Osteocyte (in vitro differentiated cells): ENCODE measurements around the gene UBN1. TPM values are rescaled to one million over a fixed set of nuclear protein-coding genes. Genes with fewer than 3 reads are reported as not detected.

Experiments
- DNase-seq: peaks from one replicate; pipeline ENCODE4 v3.0.0; 2021; ENCODE audit warnings: mixed read lengths; ENCODE audit not compliant: unreplicated experiment; ENCODE audit errors: extremely low spot score
- H3K27ac Mint-ChIP-seq: one replicate; pipeline ENCODE4 v1.8.0; 2021; ENCODE audit warnings: mild to moderate bottlenecking, mixed read lengths; ENCODE audit not compliant: unreplicated experiment
- H3K27me3 Mint-ChIP-seq: one replicate; pipeline ENCODE4 v1.8.0; 2021; ENCODE audit warnings: mixed read lengths; ENCODE audit not compliant: unreplicated experiment
- H3K36me3 Mint-ChIP-seq: one replicate; pipeline ENCODE4 v1.8.0; 2021; ENCODE audit warnings: mixed read lengths; ENCODE audit not compliant: unreplicated experiment
- H3K4me1 Mint-ChIP-seq: one replicate; pipeline ENCODE4 v1.8.0; 2021; ENCODE audit warnings: mixed read lengths; ENCODE audit not compliant: unreplicated experiment
- H3K4me3 Mint-ChIP-seq: one replicate; pipeline ENCODE4 v1.8.0; 2021; ENCODE audit warnings: mild to moderate bottlenecking, moderate library complexity, mixed read lengths; ENCODE audit not compliant: unreplicated experiment
- H3K9me3 Mint-ChIP-seq: one replicate; pipeline ENCODE4 v1.8.0; 2021; ENCODE audit warnings: mixed read lengths; ENCODE audit not compliant: unreplicated experiment
- total RNA-seq: library from RNA; stranded (reverse); gene quantifications from 2 replicates; pipeline ENCODE4 v1.2.1, GENCODE V29; 2021
- TF ChIP-seq, protein P1 (sequence below): fragments of 200-600 bp; sonication (generic); IDR thresholded peaks from 2 replicates; pipeline ENCODE4 v1.5.0; 2021; ENCODE audit warnings: antibody characterized with exemption, mild to moderate bottlenecking, moderate library complexity

The UBN1 gene
- total RNA-seq, 1 donor from 2014 or later = 50.8 TPM

- Mint-ChIP-seq H3K4me1 (peaks cover 13% of the 10 kb centered on the region), H3K9me3 (no peaks in the 10 kb centered on the region), H3K4me3 (no peak overlapping the region), H3K27me3 (no peaks in the 10 kb centered on the region), H3K27ac (no peak overlapping the region), H3K36me3 (peaks cover 49% of the 10 kb centered on the region)
- no peak for DNase-seq
- TF ChIP-seq, protein P1, sequence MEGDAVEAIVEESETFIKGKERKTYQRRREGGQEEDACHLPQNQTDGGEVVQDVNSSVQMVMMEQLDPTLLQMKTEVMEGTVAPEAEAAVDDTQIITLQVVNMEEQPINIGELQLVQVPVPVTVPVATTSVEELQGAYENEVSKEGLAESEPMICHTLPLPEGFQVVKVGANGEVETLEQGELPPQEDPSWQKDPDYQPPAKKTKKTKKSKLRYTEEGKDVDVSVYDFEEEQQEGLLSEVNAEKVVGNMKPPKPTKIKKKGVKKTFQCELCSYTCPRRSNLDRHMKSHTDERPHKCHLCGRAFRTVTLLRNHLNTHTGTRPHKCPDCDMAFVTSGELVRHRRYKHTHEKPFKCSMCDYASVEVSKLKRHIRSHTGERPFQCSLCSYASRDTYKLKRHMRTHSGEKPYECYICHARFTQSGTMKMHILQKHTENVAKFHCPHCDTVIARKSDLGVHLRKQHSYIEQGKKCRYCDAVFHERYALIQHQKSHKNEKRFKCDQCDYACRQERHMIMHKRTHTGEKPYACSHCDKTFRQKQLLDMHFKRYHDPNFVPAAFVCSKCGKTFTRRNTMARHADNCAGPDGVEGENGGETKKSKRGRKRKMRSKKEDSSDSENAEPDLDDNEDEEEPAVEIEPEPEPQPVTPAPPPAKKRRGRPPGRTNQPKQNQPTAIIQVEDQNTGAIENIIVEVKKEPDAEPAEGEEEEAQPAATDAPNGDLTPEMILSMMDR = no peak
Measured at GRCh38 chr16:4860727-4861342, 13.6 kb downstream of the UBN1 start.

- Mint-ChIP-seq H3K4me3 (no peak overlapping the region), H3K27ac (no peak overlapping the region), H3K36me3 (peaks cover 44% of the 10 kb centered on the region), H3K27me3 (no peaks in the 10 kb centered on the region), H3K4me1 (peaks cover 15% of the 10 kb centered on the region), H3K9me3 (no peaks in the 10 kb centered on the region)
- DNase-seq = no peak
- TF ChIP-seq, protein P1 = no peak
Measured at GRCh38 chr16:4862639-4863038, 15.4 kb downstream of the UBN1 start.

DNA sequence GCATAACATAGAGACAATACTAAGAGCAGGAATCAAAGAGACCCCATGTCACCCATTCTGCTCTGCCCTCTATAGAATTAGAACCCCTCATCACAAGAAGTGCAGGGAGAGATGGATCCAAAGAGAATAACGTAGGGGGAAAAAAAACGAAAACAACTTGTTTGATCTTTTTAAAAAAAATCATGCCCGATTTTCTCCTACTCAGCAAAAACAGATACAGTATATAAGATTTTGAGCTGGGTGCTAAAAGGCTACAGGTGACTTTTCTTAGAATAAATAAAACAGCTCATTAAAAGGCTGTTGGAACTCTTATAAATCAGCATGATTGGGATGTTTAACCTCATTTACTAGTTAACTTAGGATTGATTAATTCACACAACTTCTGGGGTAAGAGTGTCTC is 17.4 kb downstream of the UBN1 start:
- TF ChIP-seq, protein P1 = no peak
- Mint-ChIP-seq H3K36me3 (peaks cover 34% of the 10 kb centered on the region), H3K9me3 (no peaks in the 10 kb centered on the region), H3K4me1 (peaks cover 8% of the 10 kb centered on the region), H3K4me3 (no peak overlapping the region), H3K27me3 (no peaks in the 10 kb centered on the region), H3K27ac (no peak overlapping the region)
- no peak for DNase-seq

- H3K27me3 Mint-ChIP-seq = no peaks in the 10 kb centered on the region
- H3K27ac Mint-ChIP-seq = no peak overlapping the region
- H3K9me3 Mint-ChIP-seq = no peaks in the 10 kb centered on the region
- no peak overlapping the region for H3K4me3 Mint-ChIP-seq
- no peak for DNase-seq
- TF ChIP-seq, protein P1 = no peak
- H3K4me1 Mint-ChIP-seq = peaks cover 5% of the 10 kb centered on the region
- H3K36me3 Mint-ChIP-seq = peaks cover 34% of the 10 kb centered on the region
Measured at GRCh38 chr16:4865231-4865860, 18.1 kb downstream of the UBN1 start.

GRCh38 chr16:4866586-4866985 is 19.3 kb downstream of the UBN1 start:
- TF ChIP-seq, protein P1 = no peak
- no peak overlapping the region for H3K4me3 Mint-ChIP-seq
- no peak for DNase-seq
- H3K27me3 Mint-ChIP-seq = no peaks in the 10 kb centered on the region
- H3K9me3 Mint-ChIP-seq = no peaks in the 10 kb centered on the region
- H3K27ac Mint-ChIP-seq = no peak overlapping the region
- peaks cover 35% of the 10 kb centered on the region for H3K36me3 Mint-ChIP-seq
- peaks cover 5% of the 10 kb centered on the region for H3K4me1 Mint-ChIP-seq
